GM23338 (cell line): Measurements from ENCODE around the gene YWHAH. TPM values are rescaled to one million over a fixed set of nuclear protein-coding genes. Genes with fewer than 3 reads are reported as not detected.

Experiments used
- ATAC-seq: fragments of 200-7000 bp; cut with Tn5 transposase; 3 replicates; pipeline ENCODE4 v1.9.1; 2020
- DNase-seq: peaks from one replicate; pipeline ENCODE4 v3.0.0-alpha.2; 2015; ENCODE audit warnings: low spot score
- H2AFZ ChIP-seq: fragments of 200-600 bp; sonication (generic); 2 replicates; pipeline ENCODE4 v1.8.0; 2016; ENCODE audit warnings: antibody characterized with exemption, mild to moderate bottlenecking, moderate library complexity
- H3F3A ChIP-seq: fragments of 200-600 bp; sonication (generic); replicated peaks from 2 replicates; pipeline ENCODE4 v1.8.0; 2017; ENCODE audit warnings: antibody characterized with exemption, mixed run types, low read depth
- H3K27ac ChIP-seq: fragments of 200-600 bp; sonication (generic); 2 replicates; pipeline ENCODE4 v1.6.1; 2016; ENCODE audit warnings: low read depth
- H3K27me3 ChIP-seq: fragments of 200-600 bp; sonication (generic); 2 replicates; pipeline ENCODE4 v1.8.0; 2016; ENCODE audit warnings: mild to moderate bottlenecking, mixed run types, moderate library complexity; ENCODE audit not compliant: insufficient read depth
- H3K36me3 ChIP-seq: fragments of 200-600 bp; sonication (generic); 2 replicates; pipeline ENCODE4 v1.8.0; 2016; ENCODE audit warnings: mild to moderate bottlenecking; ENCODE audit not compliant: insufficient read depth
- H3K4me1 ChIP-seq: fragments of 200-600 bp; sonication (generic); 2 replicates; pipeline ENCODE4 v1.8.0; 2016; ENCODE audit warnings: mild to moderate bottlenecking, moderate library complexity; ENCODE audit not compliant: insufficient read depth
- H3K4me2 ChIP-seq: fragments of 200-600 bp; sonication (generic); 2 replicates; pipeline ENCODE4 v1.7.1; 2017; ENCODE audit warnings: mixed run types
- H3K4me3 ChIP-seq: fragments of 200-600 bp; sonication (generic); 2 replicates; pipeline ENCODE4 v1.6.1; 2016; ENCODE audit warnings: mixed run types
- H3K79me2 ChIP-seq: fragments of 200-600 bp; sonication (generic); replicated peaks from 2 replicates; pipeline ENCODE4 v1.8.0; 2017; ENCODE audit warnings: mild to moderate bottlenecking; ENCODE audit not compliant: insufficient read depth
- H3K9me2 ChIP-seq: fragments of 200-600 bp; sonication (generic); 2 replicates; pipeline ENCODE4 v1.8.0; 2017; ENCODE audit not compliant: insufficient read depth
- H4K20me1 ChIP-seq: fragments of 200-600 bp; sonication (generic); replicated peaks from 2 replicates; pipeline ENCODE4 v1.8.0; 2017; ENCODE audit warnings: mild to moderate bottlenecking; ENCODE audit not compliant: insufficient read depth
- H3K27ac Mint-ChIP-seq: 2 replicates; pipeline ENCODE4 v1.8.0; 2020; ENCODE audit warnings: inconsistent platforms, mild to moderate bottlenecking, moderate library complexity, mixed read lengths
- H3K27me3 Mint-ChIP-seq: 3 replicates; pipeline ENCODE4 v1.8.0; 2022; ENCODE audit warnings: low read depth, mild to moderate bottlenecking, moderate library complexity, mixed read lengths, inconsistent platforms; ENCODE audit not compliant: insufficient read depth, poor library complexity
- H3K36me3 Mint-ChIP-seq: 3 replicates; pipeline ENCODE4 v1.8.0; 2021; ENCODE audit warnings: low read depth, mild to moderate bottlenecking, inconsistent platforms, moderate library complexity, mixed read lengths
- H3K4me1 Mint-ChIP-seq: 3 replicates; pipeline ENCODE4 v1.8.0; 2020; ENCODE audit warnings: mild to moderate bottlenecking, inconsistent platforms, mixed read lengths
- H3K4me3 Mint-ChIP-seq: 3 replicates; pipeline ENCODE4 v1.8.0; 2021; ENCODE audit warnings: moderate library complexity, mild to moderate bottlenecking, inconsistent platforms, mixed read lengths
- H3K9me3 Mint-ChIP-seq: 3 replicates; pipeline ENCODE4 v1.8.0; 2020; ENCODE audit warnings: moderate library complexity, mild to moderate bottlenecking, inconsistent platforms, mixed read lengths
- CTCF ChIP-seq, 2 experiments: fragments of 200-600 bp in 1 of 2; sonication (generic) in 1 of 2; conservative IDR thresholded peaks; 2 replicates each; pipeline versions ENCODE4 v1.5.1 to v1.6.1; 2016 to 2017; ENCODE audit warnings: antibody characterized with exemption in 2 of 2, low read depth in 2 of 2, mild to moderate bottlenecking in 2 of 2, moderate library complexity in 1 of 2
- ETS1 ChIP-seq: IDR thresholded peaks from 2 replicates; pipeline ENCODE4 v1.6.1; 2016; ENCODE audit warnings: antibody characterized with exemption
- EZH2 ChIP-seq: fragments of 200-600 bp; sonication (generic); IDR thresholded peaks from one replicate; pipeline ENCODE4 v1.8.0; 2017; ENCODE audit warnings: antibody characterized with exemption, mild to moderate bottlenecking, low read depth; ENCODE audit not compliant: unreplicated experiment
- EZH2phosphoT487 ChIP-seq: fragments of 200-600 bp; sonication (generic); IDR thresholded peaks from one replicate; pipeline ENCODE4 v1.8.1; 2018; ENCODE audit warnings: antibody characterized with exemption; ENCODE audit not compliant: unreplicated experiment
- NANOG ChIP-seq: IDR thresholded peaks from 2 replicates; pipeline ENCODE4 v1.6.1; 2016; ENCODE audit warnings: antibody characterized with exemption, borderline replicate concordance
- POLR2AphosphoS5 ChIP-seq: IDR thresholded peaks from 2 replicates; pipeline ENCODE4 v1.6.1; 2016; ENCODE audit warnings: antibody characterized with exemption, low read depth
- REST ChIP-seq: IDR thresholded peaks from one replicate; pipeline ENCODE4 v1.6.1; 2018; ENCODE audit warnings: antibody characterized with exemption; ENCODE audit not compliant: unreplicated experiment
- STAT1 ChIP-seq: IDR thresholded peaks from one replicate; pipeline ENCODE4 v1.6.1; 2016; ENCODE audit warnings: antibody characterized with exemption; ENCODE audit not compliant: unreplicated experiment
- ZNF114 ChIP-seq: fragments of 250-450 bp; sonication (Bioruptor Pico); IDR thresholded peaks from 2 replicates; pipeline ENCODE4 v1.5.0; 2020; ENCODE audit warnings: mild to moderate bottlenecking, moderate library complexity
- ZNF462 ChIP-seq: fragments of 250-450 bp; sonication (Bioruptor Pico); IDR thresholded peaks from 2 replicates; pipeline ENCODE4 v1.5.0; 2020; ENCODE audit warnings: mild to moderate bottlenecking, moderate library complexity
- polyA plus RNA-seq: library from polyadenylated mRNA; unstranded; fragments of >200 nt; fragmentation: Nextera tagmentation; extraction: Ambion mirVana; gene quantifications from 2 replicates; pipeline ENCODE4 v1.2.1, GENCODE V29; 2016
- total RNA-seq: library from RNA; depleted of rRNA; stranded (reverse); fragments of >200 nt; shearing (Covaris generic); gene quantifications from 2 replicates; pipeline ENCODE4 v1.2.3, GENCODE V29; 2014

Gene YWHAH
- total and polyA plus RNA-seq, 2 experiments from 2014 or later = 277 to 283 TPM

- no peak for TF ChIP-seq REST
- no peak for TF ChIP-seq STAT1
- no peak for TF ChIP-seq POLR2AphosphoS5
- TF ChIP-seq ETS1 = no peak
- TF ChIP-seq ZNF114 = no peak
Measured at GRCh38 chr22:31952472-31952871, 8.1 kb downstream of the YWHAH start (continued).

GRCh38 chr22:31953261-31953660 lies 8.9 kb downstream of the YWHAH start:
- Histone ChIP-seq H4K20me1 (peaks cover 70% of the 10 kb centered on the region), H3K36me3 (peaks cover 34% of the 10 kb centered on the region), H3K4me1 (peaks cover 21% of the 10 kb centered on the region), H3K4me2 (peak overlapping the region; percentile 55), H3F3A (peaks cover 11% of the 10 kb centered on the region; the same call in 1 of the 2 replicates), H3K27me3 (no peaks in the 10 kb centered on the region), H3K4me3 (no peak overlapping the region), H2AFZ (no peak overlapping the region), H3K79me2 (peaks cover 81% of the 10 kb centered on the region), H3K27ac (peak overlapping the region; percentile 47; the same call in 1 of the 2 replicates), H3K9me2 (no peaks in the 10 kb centered on the region)
- H3K27me3 Mint-ChIP-seq = no peaks in the 10 kb centered on the region
- ATAC-seq = no peak
- DNase-seq = no peak
- H3K9me3 Mint-ChIP-seq = no peaks in the 10 kb centered on the region
- peak overlapping the region; percentile 33 for H3K27ac Mint-ChIP-seq
- peak overlapping the region; percentile 14; the same call in 1 of the 3 replicates for H3K4me3 Mint-ChIP-seq
- H3K4me1 Mint-ChIP-seq = peaks cover 38% of the 10 kb centered on the region
- peaks cover 70% of the 10 kb centered on the region for H3K36me3 Mint-ChIP-seq
- no peak for TF ChIP-seq ZNF462 (CRISPR knock-in tag)
- no peak for TF ChIP-seq EZH2
- no peak for TF ChIP-seq CTCF (conservative IDR thresholded peaks at IDR 0.05; ENCODE audit: low read depth in 2 of 2)
- TF ChIP-seq EZH2phosphoT487 = no peak
- no peak for TF ChIP-seq STAT1
- TF ChIP-seq NANOG = no peak
